Tibial nerve (tissue), 4 donors: ENCODE data around the gene RPL6. TPM values are rescaled to one million over a fixed set of nuclear protein-coding genes. Genes with fewer than 3 reads are reported as not detected.
"Not testable (repeated sequence)": the region's sequence is repeated elsewhere in the genome, so short reads cannot be mapped to it uniquely, and the experiment has no call there.

ENCODE experiments used
- DNase-seq, 2 donors: peaks; one replicate each; pipeline ENCODE4 v3.0.0-alpha.2; 2019; ENCODE audit warnings: low spot score in 2 of 2
- H3K27ac ChIP-seq, 4 donors: fragments of 200-600 bp; sonication (generic) in 3 of 4; one replicate each; pipeline ENCODE4 v1.5.1; 2017 to 2019; ENCODE audit warnings: mild to moderate bottlenecking in 1 of 4
- H3K27me3 ChIP-seq, 2 donors: fragments of 200-600 bp; sonication (generic) in 1 of 2; one replicate each; pipeline versions ENCODE4 v1.5.1 to v1.6.0; 2017 to 2019
- H3K36me3 ChIP-seq, 3 donors: fragments of 200-600 bp; sonication (generic); one replicate each; pipeline ENCODE4 v1.5.1; 2018 to 2019
- H3K4me1 ChIP-seq, 4 donors: fragments of 200-600 bp; sonication (generic) in 3 of 4; one replicate each; pipeline ENCODE4 v1.5.1; 2017 to 2019
- H3K4me3 ChIP-seq, 4 donors: fragments of 200-600 bp; sonication (generic) in 3 of 4; one replicate each; pipeline ENCODE4 v1.5.1; 2017 to 2019; ENCODE audit warnings: mild to moderate bottlenecking in 1 of 4, moderate library complexity in 1 of 4
- H3K9me3 ChIP-seq, 4 donors: fragments of 200-600 bp; sonication (generic) in 3 of 4; one replicate each; pipeline ENCODE4 v1.5.1; 2017 to 2019
- CTCF ChIP-seq, 5 experiments: fragments of 200-600 bp in 3 of 5; fragments of 450-650 bp in 2 of 5; sonication (generic) in 3 of 5; IDR thresholded peaks; one replicate each; pipeline ENCODE4 v1.5.1; 2016 to 2019; ENCODE audit warnings: antibody characterized with exemption in 5 of 5, mild to moderate bottlenecking in 3 of 5, moderate library complexity in 2 of 5
- EP300 ChIP-seq, 2 donors: sonication (generic); formaldehyde crosslinking; IDR thresholded peaks; one replicate each; pipeline ENCODE4 v1.6.1; 2017; ENCODE audit warnings: antibody characterized with exemption in 2 of 2, mild to moderate bottlenecking in 1 of 2
- POLR2A ChIP-seq, 2 donors: fragments of 450-650 bp; IDR thresholded peaks; one replicate each; pipeline ENCODE4 v1.6.1; 2017; ENCODE audit warnings: antibody characterized with exemption in 2 of 2, mild to moderate bottlenecking in 2 of 2, moderate library complexity in 2 of 2
- WGBS, 2 donors: methylation state at CpG; one replicate each; pipeline ENCODE4 v1.1.5; 2018; 5-methylcytosine and 5-hydroxymethylcytosine counted together
- total RNA-seq, 4 donors: library from RNA; depleted of rRNA; stranded (reverse); fragments of >200 nt; gene quantifications; one replicate each; pipeline ENCODE4 v1.1.0, GENCODE V29; 2016

The RPL6 gene
- total RNA-seq, 4 donors from 2014 or later, result 947 to 1,473 (median 1,061) TPM

- WGBS, 2 donors, result 95 to 97% methylated on average over 14 of the region's 14 CpGs
- Histone ChIP-seq H3K27ac (no peak overlapping the region), H3K4me3 (peak overlapping the region in 1 of 4 donors; percentile 66)
Observed at GRCh38 chr12:112409906-112410244, 470 bp upstream of the RPL6 start.

GRCh38 chr12:112408621-112409020, 784 bp downstream of the RPL6 start:
- TF ChIP-seq CTCF (IDR thresholded peaks at IDR 0.05) (no peak), EP300 (IDR thresholded peaks at IDR 0.05) (no peak)
- H3K9me3 ChIP-seq, result no peaks in the 10 kb centered on the region
- H3K36me3 ChIP-seq, result peaks cover 3 to 46% (median 8%) of the 10 kb centered on the region in 3 donors
- peaks cover 0 to 23% (median 7%) of the 10 kb centered on the region in 4 donors for H3K4me1 ChIP-seq
- no peak for DNase-seq
- WGBS, 2 donors, result 19% methylated on average over 5 of the region's 5 CpGs
- peak overlapping the region in 3 of 4 donors; percentile 86 to 87 (median 87) for H3K27ac ChIP-seq
- no peaks in the 10 kb centered on the region for H3K27me3 ChIP-seq
- H3K4me3 ChIP-seq, result peak overlapping the region; percentile 42 to 84 (median 66)

More at GRCh38 chr12:112409906-112410244, 470 bp upstream of the RPL6 start:
- DNase-seq, result no peak
- no peaks in the 10 kb centered on the region for H3K9me3 ChIP-seq
- no peaks in the 10 kb centered on the region for H3K27me3 ChIP-seq
- peaks cover 0 to 23% (median 7%) of the 10 kb centered on the region in 4 donors for H3K4me1 ChIP-seq
- TF ChIP-seq EP300 (IDR thresholded peaks at IDR 0.05), result no peak
- TF ChIP-seq POLR2A (IDR thresholded peaks at IDR 0.05), result no peak
- no peak for TF ChIP-seq CTCF (IDR thresholded peaks at IDR 0.05)
- peaks cover 0 to 33% (median 5%) of the 10 kb centered on the region in 3 donors for H3K36me3 ChIP-seq

- Histone ChIP-seq H3K36me3 (peaks cover 3 to 50% (median 8%) of the 10 kb centered on the region in 3 donors), H3K4me1 (peaks cover 0 to 23% (median 7%) of the 10 kb centered on the region in 4 donors)
- 78 to 86% methylated on average over 6 of the region's 6 CpGs for WGBS, 2 donors
- not testable (repeated sequence) for DNase-seq, H3K4me3 ChIP-seq, H3K27me3 ChIP-seq, H3K27ac ChIP-seq, H3K9me3 ChIP-seq
Observed at GRCh38 chr12:112407683-112408082, 1.7 kb downstream of the RPL6 start.

GRCh38 chr12:112406519-112407488, 2.6 kb downstream of the RPL6 start:
- no peak for TF ChIP-seq CTCF (IDR thresholded peaks at IDR 0.05)
- TF ChIP-seq POLR2A (IDR thresholded peaks at IDR 0.05), result no peak
- no peak for TF ChIP-seq EP300 (IDR thresholded peaks at IDR 0.05)
- H3K9me3 ChIP-seq, result no peaks in the 10 kb centered on the region
- H3K36me3 ChIP-seq, result peaks cover 3 to 50% (median 8%) of the 10 kb centered on the region in 3 donors
- no peak for DNase-seq
- peaks cover 0 to 23% (median 7%) of the 10 kb centered on the region in 4 donors for H3K4me1 ChIP-seq
- H3K27ac ChIP-seq, result no peak overlapping the region
- H3K27me3 ChIP-seq, result no peaks in the 10 kb centered on the region
- no peak overlapping the region for H3K4me3 ChIP-seq
- WGBS, 2 donors, result 79 to 82% methylated on average over 11 of the region's 11 CpGs

- H3K4me1 ChIP-seq, result peaks cover 0 to 2% (median 0%) of the 10 kb centered on the region in 4 donors
- TF ChIP-seq EP300 (IDR thresholded peaks at IDR 0.05) (no peak), CTCF (IDR thresholded peaks at IDR 0.05) (no peak), POLR2A (IDR thresholded peaks at IDR 0.05) (no peak)
- no peak overlapping the region for H3K27ac ChIP-seq
- H3K36me3 ChIP-seq, result peaks cover 3 to 38% (median 8%) of the 10 kb centered on the region in 3 donors
- no peaks in the 10 kb centered on the region for H3K27me3 ChIP-seq
- no peak for DNase-seq
- H3K4me3 ChIP-seq, result no peak overlapping the region
- WGBS, 2 donors, result 58 to 62% methylated on average over 5 of the region's 5 CpGs
- H3K9me3 ChIP-seq, result no peaks in the 10 kb centered on the region
Observed at GRCh38 chr12:112401903-112402498, 7.4 kb downstream of the RPL6 start.
